NCI-H128 (cell line): ENCODE results near the gene ATIC.
"Not testable (repeated sequence)": the region's sequence is repeated elsewhere in the genome, so short reads cannot be mapped to it uniquely, and the experiment has no call there.

ENCODE experiments used
- DNase-seq: peaks from one replicate; lab custom pipeline; 2025; ENCODE audit not compliant: unreplicated experiment; lab: John Stamatoyannopoulos, UW

Gene ATIC

DNA sequence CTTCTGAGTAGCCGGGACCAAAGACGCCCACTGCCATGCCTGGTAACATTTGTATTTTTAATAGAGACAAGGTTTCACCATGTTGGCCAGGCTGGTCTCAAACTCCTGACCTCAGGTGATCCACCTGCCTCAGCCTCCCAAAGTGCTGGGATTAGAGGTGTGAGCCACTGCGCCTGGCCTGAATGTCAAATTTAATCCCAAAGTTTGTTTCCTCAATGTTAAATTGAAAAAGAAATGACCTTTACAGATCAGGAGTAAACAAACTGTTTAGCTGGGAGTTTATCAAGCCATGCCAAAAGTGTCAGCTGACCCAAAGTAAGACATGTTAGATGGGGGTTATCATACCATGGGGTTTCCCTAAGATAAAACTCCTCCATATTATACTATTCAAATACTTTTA lies 48.2 kb downstream of the ATIC start:
- DNase-seq, result not testable (repeated sequence)

DNA sequence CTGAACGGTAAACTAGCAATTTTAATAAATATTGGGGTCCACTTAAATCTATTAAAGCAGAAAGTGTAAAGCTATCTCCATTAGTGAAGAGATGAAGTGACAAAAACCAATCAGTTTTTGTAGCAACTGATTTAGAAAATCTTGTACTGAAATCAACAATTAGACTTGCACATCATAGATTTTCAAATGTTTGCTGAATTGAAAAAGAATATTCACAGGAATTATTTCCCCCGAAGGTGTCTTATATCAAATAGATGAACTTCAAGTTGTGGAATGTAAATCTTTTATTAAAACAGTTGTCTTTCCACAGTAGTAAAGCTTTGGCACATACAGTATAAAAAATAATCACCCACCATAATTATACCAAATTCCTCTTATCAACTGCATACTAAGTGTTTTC lies 48.7 kb downstream of the ATIC start:
- no peak for DNase-seq

DNA sequence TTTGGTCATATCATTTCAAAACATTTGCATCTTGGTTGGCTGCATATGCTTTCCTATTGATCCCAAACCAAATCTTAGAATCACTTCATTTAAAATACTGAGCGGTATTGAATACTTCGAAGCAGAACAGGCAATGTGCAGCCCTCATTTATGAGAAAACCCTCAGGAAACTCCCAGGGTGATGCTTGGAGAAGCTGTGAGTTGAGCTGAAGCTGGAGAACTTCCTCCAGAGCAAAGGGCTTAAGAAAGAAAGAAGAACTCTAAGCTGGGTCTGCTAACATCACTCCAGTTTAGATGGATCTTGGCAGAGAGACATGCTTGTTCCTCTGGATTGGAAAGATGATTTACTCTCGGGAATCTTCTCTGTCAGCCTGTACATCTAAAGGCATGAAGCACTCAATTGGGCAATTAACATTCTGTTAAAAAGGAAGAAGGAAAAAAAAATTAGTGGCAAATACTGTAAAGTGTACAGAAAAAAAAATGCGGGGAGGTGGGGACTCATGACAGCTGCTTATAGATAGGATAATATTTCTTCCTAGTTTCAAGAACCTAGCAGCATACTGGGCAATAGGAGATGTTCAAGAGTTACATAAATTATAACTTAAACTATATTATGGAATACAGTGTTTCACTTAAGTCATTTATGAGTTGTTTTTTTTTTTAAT lies 49.5 kb downstream of the ATIC start:
- DNase-seq, result no peak

DNA sequence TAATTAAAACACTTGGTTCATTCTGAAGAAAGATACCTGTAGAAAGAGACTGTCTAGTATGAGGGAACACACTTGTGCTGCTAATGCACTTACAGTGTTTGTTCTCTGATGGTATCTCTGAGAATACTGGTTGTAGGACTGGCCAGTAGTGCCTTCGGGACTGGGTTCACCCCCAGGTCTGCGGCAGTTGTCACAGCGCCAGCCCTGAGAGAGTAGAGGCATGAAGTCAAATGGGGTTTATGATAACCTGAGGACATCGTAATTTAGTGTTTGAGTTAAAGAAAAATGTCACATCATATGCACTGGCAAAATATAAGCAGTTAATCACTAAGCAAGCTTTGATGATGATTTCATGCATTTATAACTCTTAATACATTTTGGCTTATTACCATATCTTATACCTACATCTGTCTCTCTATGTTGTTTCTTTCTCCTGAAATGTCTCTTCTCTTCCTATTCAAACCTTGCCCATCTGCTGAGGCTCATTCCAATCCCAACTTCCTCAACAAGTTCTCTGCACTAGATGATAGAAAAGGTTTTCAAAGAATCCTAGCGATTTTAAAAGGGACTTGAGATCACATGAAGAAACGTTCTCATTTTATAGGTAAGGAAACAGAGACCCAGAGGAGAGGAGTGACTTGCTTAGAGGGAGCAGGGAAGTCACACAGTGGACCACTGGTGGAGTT lies 50.2 kb downstream of the ATIC start:
- DNase-seq, result no peak

DNA sequence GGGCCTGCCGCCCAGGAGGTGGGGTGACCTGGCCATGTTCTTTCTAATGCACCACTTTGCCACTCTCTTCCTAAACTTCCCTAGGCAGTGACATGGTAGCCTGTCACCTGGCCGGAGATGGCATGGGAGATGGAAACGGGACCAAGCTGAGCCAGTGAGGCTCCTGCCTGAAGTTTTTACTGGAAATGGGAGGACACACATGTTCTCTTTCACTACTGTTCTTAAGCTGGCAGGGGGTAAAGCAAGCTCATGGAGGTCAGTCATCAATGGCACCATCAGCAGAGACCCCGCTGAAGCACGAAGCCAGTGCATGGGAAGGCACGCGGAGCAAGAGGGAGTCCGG lies 50.7 kb downstream of the ATIC start:
- no peak for DNase-seq

DNA sequence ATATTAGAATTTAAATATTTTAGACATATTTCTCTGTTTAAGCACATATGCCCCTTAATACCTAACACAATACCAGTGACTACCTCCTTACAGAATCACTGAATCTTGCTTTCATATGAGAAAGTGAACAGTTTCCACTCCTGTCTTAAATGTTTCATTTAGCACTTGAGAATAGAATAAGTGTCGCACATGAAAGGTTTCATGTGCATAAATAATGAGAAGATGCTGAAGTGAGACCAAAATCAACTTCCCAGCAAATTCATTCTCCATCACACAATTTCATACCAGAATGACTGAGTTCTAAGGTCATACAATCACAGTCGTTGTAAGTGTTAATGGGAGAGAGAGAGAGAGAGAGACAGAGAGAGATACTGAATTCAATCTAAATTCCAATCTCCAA lies 51.2 kb downstream of the ATIC start:
- no peak for DNase-seq

DNA sequence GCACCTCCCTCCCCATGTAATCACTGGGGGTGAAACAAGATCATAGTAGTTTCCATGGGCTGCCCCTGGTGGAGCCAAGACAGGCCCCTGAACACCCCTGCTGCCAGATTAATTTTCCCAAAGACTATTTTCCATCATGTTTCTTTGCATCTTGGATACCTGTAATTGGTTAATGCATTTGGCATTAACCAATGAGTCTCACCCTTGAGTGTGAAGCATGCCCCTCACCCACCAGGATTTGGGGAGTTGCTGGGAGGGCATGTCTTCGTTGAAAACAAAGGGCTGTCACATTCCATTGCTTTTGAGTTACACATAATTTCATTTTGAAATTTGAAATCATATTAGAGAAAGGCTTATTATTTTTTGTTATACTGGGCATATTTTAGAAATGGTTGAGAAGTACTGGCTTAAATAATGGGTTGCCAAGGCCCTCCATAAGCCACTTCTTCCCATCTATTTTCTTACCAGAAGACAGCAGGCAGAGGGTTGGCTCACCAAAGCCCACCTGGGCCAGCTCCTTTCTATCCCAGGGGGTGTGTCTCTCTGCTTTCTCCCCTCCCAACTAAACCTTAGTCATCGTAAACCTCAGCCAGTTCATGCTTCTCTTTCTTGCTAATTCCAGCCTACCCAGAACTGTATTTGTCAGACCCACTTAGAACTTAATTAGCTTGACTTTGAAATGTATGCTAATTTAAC lies 51.8 kb downstream of the ATIC start:
- no peak for DNase-seq

DNA sequence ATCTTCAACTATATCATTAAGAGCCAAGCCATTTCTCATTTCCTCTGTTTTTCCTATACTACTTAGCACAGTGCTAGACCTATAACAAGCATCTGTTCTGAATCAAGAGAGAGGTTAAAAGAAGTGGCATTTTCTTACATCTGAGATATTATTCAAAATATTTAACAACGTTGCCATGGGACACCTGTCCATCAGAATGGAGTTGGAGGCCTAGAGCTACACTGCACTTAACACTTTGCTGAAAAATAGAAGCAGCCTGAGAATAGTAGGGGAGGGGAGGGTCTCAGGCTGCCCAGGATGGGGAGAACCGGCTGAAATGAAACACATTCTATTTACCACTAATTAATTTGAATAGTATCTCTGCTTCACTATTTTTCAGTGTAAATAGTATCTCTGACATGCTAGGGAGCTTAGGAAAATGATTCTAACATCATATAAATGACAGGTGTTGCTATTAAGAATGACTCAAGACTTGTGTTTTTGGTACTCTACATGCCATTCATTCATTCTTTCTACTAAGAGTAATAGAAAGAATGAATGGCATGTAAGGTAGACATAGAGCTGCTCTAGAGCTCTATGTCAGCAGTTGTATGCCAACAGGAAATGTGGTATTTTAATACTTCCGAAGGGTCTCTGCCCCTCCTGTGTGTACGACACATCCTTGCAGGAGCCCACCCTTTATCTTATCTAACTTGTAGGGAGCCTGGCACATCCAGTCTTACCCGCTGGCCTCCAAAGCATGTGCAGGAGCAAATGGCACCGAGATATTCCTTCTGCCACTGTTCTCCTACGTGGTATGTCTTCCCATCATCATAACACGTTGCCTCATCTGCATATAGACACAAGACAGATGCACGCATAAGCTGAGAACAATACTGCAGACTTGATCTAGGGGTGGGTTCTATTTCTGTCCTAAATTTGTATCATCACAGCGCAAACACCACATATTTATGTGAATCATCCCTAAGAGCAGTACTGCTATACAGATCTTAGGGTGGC lies 52.6 kb downstream of the ATIC start:
- DNase-seq, result no peak

DNA sequence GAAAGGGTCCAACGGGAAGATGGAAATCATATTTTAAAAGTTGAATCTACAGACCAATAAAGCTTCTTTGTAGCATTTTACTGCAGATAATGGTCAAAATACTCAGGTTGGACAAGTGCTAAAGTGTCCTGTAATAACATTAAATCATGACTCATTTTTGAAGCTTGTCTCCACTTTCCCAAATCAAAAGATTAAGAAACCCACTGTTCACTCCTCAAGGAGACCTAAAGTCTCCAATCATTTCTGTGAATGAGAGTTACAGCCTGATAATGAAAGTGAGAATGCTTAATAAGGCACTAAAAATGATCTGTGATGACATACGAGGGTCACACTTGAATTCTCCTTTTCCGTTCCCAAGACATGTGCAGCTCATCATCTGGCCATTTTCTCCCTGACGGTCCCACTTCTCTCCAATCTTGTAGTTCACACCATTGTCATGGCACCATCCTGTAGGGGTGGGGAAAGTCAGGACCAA lies 53.4 kb downstream of the ATIC start:
- no peak for DNase-seq

DNA sequence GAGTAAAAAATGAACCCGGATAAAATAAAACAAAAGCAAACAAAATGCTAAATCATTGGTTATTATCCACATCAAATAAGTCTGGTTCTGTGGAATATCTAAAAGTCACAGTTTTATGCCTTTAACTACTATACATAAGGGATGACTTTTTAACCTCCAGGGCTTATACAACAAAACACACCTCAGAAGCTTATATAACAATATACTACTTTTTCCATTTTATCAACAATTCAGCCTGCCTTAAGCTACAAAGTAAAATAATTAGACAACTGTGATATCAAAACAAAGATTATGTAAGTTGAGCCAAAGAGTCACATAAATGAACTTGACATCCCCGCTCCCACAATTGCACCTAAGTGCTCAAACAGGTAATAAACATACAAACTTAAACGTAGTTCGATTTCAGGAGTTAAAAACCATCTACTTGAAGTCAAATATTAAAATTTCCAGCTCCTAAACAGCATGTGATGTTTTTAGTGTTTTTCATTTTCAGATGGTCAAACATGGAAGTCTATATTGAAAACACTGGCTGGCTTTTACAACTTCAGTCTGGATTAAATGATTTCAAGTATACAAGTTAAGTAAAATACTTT lies 54.7 kb downstream of the ATIC start:
- no peak for DNase-seq

DNA sequence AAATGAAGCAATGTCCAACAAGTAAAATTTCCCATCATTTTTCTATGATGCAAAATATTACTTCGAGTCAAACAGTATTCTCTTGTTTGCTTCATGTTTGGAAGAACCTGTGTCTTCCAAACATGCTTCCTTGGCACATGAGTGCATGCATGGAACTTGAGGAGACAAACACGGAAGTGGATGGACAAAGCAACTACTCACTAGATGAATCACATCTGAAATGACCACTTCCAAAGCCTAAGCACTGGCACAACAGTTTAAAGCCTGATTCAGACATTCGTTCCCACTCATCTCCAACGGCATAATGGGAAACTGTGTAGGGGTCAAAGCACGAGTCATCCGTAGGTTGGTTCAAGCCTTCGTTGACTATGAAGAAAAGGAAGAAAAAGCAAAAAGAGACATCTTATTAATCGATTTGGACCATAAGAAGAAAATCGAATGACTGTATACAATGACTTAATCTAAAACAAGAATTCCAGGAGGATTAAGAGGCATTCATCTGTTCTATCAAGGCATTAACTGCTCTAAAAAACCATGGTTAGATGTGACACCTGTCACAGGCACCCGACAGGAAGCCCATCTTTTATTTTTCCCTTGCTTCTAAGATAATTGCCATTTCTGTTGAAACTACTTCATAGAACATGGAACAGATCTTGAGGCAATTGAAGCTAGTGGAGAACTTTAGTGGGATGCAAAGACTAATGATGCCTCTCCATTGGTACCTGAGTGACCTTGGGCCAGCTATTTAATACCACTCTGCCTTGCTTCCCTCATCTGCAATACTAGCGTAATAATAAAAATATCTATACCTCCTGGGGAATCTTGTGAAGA lies 56.0 kb downstream of the ATIC start:
- no peak for DNase-seq

DNA sequence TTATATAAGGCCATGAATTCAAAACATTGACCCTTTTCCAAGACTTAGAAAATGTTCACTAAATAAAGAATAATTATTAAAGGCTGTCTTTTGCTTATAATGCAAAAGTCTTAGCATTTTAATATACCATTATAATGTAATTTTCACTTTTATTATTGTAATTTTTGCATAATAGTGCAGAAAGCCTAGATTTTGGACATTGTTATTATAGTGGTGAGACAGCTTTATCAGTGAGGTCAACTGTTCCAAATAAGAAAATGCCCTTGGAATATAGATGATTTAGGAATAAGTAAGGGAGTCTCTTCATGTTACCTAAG lies 56.6 kb downstream of the ATIC start:
- no peak for DNase-seq

DNA sequence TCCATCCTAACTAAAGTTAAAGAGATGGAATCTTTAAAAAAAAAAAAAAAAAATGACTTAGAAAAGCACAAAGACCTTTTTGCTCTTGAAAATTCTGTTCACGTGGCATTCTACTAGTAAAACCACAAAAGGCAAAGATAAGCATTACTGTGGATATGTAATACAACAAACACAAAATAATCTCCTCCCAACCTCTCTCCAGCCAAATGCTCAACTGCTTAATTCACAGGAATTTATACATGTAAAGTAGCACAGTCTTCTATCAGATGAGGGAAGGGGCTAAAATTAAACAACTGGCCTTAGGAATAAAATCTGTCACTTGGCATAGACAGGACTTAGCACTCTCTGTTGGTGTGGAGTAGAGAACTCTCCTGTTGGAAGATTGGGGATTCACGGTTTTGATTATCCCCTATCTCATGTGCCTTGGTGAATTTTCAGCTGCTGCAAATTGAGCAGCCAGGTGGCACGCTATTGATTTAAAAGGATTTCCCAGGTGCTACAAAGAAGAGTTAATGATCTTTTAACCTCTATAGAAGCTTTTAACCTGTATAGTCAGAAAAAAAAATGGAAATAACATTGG lies 57.4 kb downstream of the ATIC start:
- DNase-seq, result no peak

DNA sequence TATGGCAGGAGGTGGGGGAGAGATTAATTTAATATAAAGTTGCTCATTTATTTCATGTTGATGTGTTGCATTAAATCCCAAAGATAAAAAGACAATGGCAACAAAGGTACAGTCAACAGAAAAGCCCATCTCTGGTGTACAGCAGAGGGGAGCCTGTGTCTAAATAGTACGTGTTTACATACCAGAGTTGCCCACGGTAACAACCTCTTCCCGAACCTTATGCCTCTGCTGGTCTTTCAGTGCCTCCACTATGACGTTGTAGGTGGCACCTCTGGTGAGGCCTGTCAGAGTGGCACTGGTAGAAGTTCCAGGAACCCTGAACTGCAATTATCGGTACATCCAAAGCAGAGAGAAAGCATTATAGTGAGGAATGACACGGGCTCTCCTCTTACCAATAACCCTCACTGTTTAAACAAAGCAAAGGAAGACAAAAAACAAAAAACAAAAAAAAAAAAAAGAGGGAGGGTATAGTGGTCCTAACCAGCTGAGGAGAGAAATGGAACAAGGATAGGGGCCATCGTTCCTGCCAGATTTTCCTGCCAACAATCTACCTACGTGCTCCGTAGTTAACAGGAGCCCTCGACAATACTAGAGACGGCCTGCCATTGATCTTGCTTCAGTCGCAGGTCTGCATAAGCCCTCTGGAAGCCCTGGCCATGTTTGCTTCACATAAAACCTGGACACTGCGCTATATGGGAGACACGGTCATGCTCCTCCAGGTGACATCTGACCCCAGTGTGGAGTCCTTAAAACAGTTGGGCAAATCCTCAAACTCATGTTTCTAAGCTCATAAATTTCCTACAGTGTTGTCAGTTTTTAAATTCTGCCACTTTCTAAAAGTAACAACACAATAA lies 58.5 kb downstream of the ATIC start:
- no peak for DNase-seq

DNA sequence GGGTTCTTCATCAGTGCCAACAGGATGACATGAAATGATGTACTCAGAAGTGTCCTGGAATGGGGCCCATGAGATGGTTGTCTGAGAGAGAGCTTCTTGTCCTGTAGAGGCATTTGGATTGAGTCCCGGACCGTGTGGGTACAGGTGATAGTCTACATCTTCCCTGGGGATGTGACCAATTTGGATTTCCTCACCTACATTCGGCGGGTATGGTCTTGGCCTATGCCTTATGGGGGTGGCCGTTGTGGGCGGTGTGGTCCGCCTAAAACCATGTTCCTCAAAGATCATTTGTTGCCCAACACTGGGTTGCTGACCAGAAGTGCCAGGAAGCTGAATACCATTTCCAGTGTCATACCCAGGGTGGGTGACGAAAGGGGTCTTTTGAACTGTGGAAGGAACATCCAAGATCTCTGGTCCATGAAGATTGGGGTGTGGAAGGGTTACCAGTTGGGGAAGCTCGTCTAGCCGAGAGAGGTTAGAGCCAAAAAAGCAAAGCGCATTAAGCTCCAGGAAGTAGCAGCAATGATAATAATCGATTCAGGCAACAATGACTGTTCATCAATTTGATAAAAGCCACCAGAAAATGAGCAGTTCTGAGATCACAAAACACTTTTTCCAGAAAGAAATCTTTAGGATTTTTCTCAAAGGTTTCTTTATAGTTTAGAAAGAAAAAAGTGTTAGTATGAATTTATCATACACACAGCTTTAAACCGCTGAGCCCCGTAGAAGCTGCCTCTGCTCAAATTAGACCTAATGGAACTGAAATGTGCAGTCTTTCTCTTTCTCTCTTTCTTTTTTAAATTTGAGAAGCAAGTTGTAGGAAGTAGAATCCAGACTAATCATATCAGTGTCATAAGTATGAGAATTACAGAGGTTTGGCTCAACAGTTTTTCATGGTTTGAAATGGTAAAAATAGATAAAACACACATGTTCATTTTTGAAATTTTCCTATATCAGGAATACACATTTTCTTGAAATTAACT lies 60.3 kb downstream of the ATIC start:
- no peak for DNase-seq

DNA sequence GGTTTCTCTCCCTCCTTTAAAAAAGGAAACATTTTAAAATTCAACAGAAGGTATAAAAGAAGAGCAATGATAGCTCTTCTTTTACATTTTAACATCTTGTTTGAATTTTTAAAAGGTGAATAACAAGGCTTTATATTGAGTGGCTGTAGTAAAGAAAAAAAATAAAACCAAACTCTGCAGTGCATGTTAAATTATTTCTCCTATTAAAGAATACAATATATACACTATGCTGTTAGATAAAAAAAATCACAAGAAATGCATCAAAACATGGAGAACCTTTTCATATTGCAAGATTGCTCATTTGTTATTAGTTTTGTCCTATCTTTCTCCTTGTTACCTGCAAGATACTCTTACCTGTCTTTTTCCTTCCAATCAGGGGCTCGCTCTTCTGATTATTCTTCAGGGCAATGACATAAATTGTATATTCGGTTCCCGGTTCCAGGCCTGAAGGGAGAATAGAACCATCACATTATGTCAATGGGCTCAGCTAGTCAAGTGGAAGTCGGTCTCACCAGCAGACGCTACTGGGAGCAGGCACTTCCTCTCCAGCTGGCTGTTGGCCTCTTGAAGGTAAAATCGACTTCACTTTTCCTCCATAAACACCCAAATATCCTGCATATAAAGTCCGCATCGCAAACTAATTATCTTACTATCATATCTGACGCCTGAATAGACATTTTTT lies 61.2 kb downstream of the ATIC start:
- no peak for DNase-seq

DNA sequence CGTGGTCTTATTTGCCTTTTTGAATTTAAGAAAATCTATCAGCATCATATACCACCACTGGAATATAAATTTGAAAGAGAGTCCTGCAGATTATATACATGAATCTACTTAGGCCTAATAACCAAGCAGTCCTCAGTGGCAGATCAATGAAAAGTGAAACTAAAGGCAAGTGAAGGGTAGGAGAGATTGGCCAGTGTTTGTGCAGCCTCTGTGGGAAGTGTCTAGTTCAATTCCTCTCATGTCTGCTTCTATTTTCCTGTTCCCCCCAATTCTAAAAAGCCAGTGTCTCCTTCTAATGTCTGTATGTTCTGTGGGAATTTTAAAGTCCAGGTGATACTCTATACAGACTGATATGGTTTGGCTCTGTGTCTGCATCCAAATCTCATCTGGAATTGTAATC lies 62.1 kb downstream of the ATIC start:
- DNase-seq, result no peak
